SK-N-SH (cell line): Measurements from ENCODE around the gene GSG1L. TPM values are rescaled to one million over a fixed set of nuclear protein-coding genes. Genes with fewer than 3 reads are reported as not detected.

Experiments
- CTCF ChIA-PET: fragments of 300-600, 350-600 bp; formaldehyde crosslinking; extraction: SDS; loops from one replicate; lab custom pipeline; 2021; lab: Yijun Ruan, JAX
- POLR2A ChIA-PET: fragments of 350-600 bp; sonication (Branson Sonifier 250); formaldehyde crosslinking; extraction: SDS; loops from one replicate; lab custom pipeline; 2020; ENCODE audit warnings: antibody characterized with exemption, inconsistent platforms; lab: Yijun Ruan, JAX
- DNase-seq: peaks from one replicate; pipeline ENCODE4 v3.0.0; 2012
- H2AFZ ChIP-seq: fragments of 200-600 bp; sonication (generic); 2 replicates; pipeline ENCODE4 v1.8.1; 2016; ENCODE audit warnings: antibody characterized with exemption, mild to moderate bottlenecking, low read depth
- H3F3A ChIP-seq: fragments of 200-600 bp; sonication (generic); replicated peaks from 2 replicates; pipeline ENCODE3; 2016; ENCODE audit warnings: antibody characterized with exemption, mild to moderate bottlenecking; ENCODE audit not compliant: insufficient read depth
- H3K27ac ChIP-seq, 2 experiments: fragments of 200-500 bp in 1 of 2; fragments of 200-600 bp in 1 of 2; sonication (Bioruptor generic) in 1 of 2; sonication (generic), shearing (Covaris generic) in 1 of 2; 2 replicates each; pipeline versions ENCODE4 v1.5.1 to v1.6.1; 2014 to 2016; ENCODE audit warnings: low read depth in 2 of 2, inconsistent platforms in 1 of 2, low read length in 1 of 2, mild to moderate bottlenecking in 1 of 2, mixed read lengths in 1 of 2
- H3K27me3 ChIP-seq: fragments of 200-600 bp; sonication (generic), shearing (Covaris generic); 2 replicates; pipeline ENCODE4 v1.6.1; 2016; ENCODE audit warnings: mixed run types; ENCODE audit not compliant: insufficient read depth
- H3K36me3 ChIP-seq, 2 experiments: fragments of 200-500 bp in 1 of 2; fragments of 200-600 bp in 1 of 2; sonication (Bioruptor generic) in 1 of 2; sonication (generic) in 1 of 2; replicated peaks in 1 of 2; 2 replicates each; pipeline versions ENCODE3 to v1.5.1; 2014 to 2016; ENCODE audit warnings: low read length in 1 of 2, mild to moderate bottlenecking in 1 of 2; ENCODE audit not compliant: insufficient read depth in 2 of 2, control insufficient read depth in 1 of 2
- H3K4me1 ChIP-seq, 2 experiments: fragments of 200-500 bp in 1 of 2; fragments of 200-600 bp in 1 of 2; sonication (Bioruptor generic) in 1 of 2; sonication (generic), shearing (Covaris generic) in 1 of 2; 2 replicates each; pipeline versions ENCODE4 v1.5.1 to v1.6.1; 2014 to 2016; ENCODE audit warnings: low read depth in 1 of 2, low read length in 1 of 2, mixed run types in 1 of 2; ENCODE audit not compliant: insufficient read depth in 2 of 2, control insufficient read depth in 1 of 2
- H3K4me2 ChIP-seq: fragments of 200-600 bp; sonication (generic), shearing (Covaris generic); 2 replicates; pipeline ENCODE4 v1.6.1; 2017; ENCODE audit warnings: mixed run types
- H3K4me3 ChIP-seq, 2 experiments: fragments of 200-500 bp in 1 of 2; fragments of 200-600 bp in 1 of 2; sonication (Bioruptor generic) in 1 of 2; sonication (generic), shearing (Covaris generic) in 1 of 2; 2 replicates each; pipeline versions ENCODE4 v1.5.1 to v1.8.1; 2014 to 2016; ENCODE audit warnings: low read depth in 2 of 2, inconsistent platforms in 1 of 2, low read length in 1 of 2, mild to moderate bottlenecking in 1 of 2, mixed read lengths in 1 of 2, moderate library complexity in 1 of 2
- H3K79me2 ChIP-seq: fragments of 200-600 bp; sonication (generic); 2 replicates; pipeline ENCODE4 v1.8.1; 2017; ENCODE audit warnings: mild to moderate bottlenecking; ENCODE audit not compliant: insufficient read depth
- H3K9ac ChIP-seq: fragments of 200-600 bp; sonication (generic); 2 replicates; pipeline ENCODE4 v1.6.1; 2017; ENCODE audit warnings: mixed run types
- H3K9me2 ChIP-seq: fragments of 200-600 bp; sonication (generic); 2 replicates; pipeline ENCODE4 v1.6.1; 2017; ENCODE audit warnings: mixed run types
- H3K9me3 ChIP-seq: fragments of 200-600 bp; sonication (generic); 2 replicates; pipeline ENCODE4 v1.6.1; 2017; ENCODE audit warnings: mixed run types, mild to moderate bottlenecking, moderate library complexity
- H4K20me1 ChIP-seq: fragments of 200-600 bp; sonication (generic); 2 replicates; pipeline ENCODE4 v1.6.1; 2017; ENCODE audit warnings: mild to moderate bottlenecking, mixed run types; ENCODE audit not compliant: insufficient read depth
- ELF1 ChIP-seq: IDR thresholded peaks from 2 replicates; pipeline ENCODE4 v1.4.0; 2012
- EP300 ChIP-seq, 2 experiments: IDR thresholded peaks; 2 replicates each; pipeline versions ENCODE4 v1.4.0 to v1.6.1; 2012; ENCODE audit warnings: borderline replicate concordance in 1 of 2, low read depth in 1 of 2, low read length in 1 of 2
- EZH2phosphoT487 ChIP-seq: fragments of 200-600 bp; sonication (generic); IDR thresholded peaks from 2 replicates; pipeline ENCODE4 v1.6.1; 2017; ENCODE audit warnings: low read depth, mixed run types, mild to moderate bottlenecking, antibody characterized with exemption, moderate library complexity, borderline replicate concordance
- FOXJ3 ChIP-seq: sonication (generic); formaldehyde crosslinking; IDR thresholded peaks from 2 replicates; pipeline ENCODE4 v1.5.1; 2020; ENCODE audit warnings: mild to moderate bottlenecking, missing genetic modification reagents
- FOXM1 ChIP-seq: IDR thresholded peaks from 2 replicates; pipeline ENCODE4 v1.4.0; 2012; ENCODE audit warnings: low read depth, mild to moderate bottlenecking
- GABPA ChIP-seq: IDR thresholded peaks from 2 replicates; pipeline ENCODE4 v1.4.0; 2012; ENCODE audit warnings: low read depth, mild to moderate bottlenecking
- NFIC ChIP-seq: IDR thresholded peaks from 2 replicates; pipeline ENCODE4 v1.4.0; 2012; ENCODE audit warnings: borderline replicate concordance
- POLR2AphosphoS5 ChIP-seq: IDR thresholded peaks from 2 replicates; pipeline ENCODE4 v1.6.1; 2012; ENCODE audit warnings: low read depth, low read length
- RAD21 ChIP-seq: IDR thresholded peaks from 2 replicates; pipeline ENCODE4 v1.6.1; 2012; ENCODE audit warnings: mild to moderate bottlenecking, low read length
- RCOR1 ChIP-seq: fragments of 150-350 bp; IDR thresholded peaks from 2 replicates; pipeline ENCODE4 v1.6.1; 2017; ENCODE audit warnings: antibody characterized with exemption, low read length
- RFX5 ChIP-seq: IDR thresholded peaks from 2 replicates; pipeline ENCODE4 v1.6.1; 2012; ENCODE audit warnings: mild to moderate bottlenecking, improper control_type of control experiment, low read length
- SIN3A ChIP-seq: IDR thresholded peaks from 2 replicates; pipeline ENCODE4 v1.6.1; 2012; ENCODE audit warnings: low read depth, mild to moderate bottlenecking, low read length, moderate library complexity, borderline replicate concordance
- SMC3 ChIP-seq: IDR thresholded peaks from 2 replicates; pipeline ENCODE4 v1.6.1; 2012; ENCODE audit warnings: low read depth, low read length, improper control_type of control experiment
- TCF12 ChIP-seq: IDR thresholded peaks from 2 replicates; pipeline ENCODE4 v1.4.0; 2012
- TEAD4 ChIP-seq: IDR thresholded peaks from 2 replicates; pipeline ENCODE4 v1.4.0; 2012; ENCODE audit warnings: mild to moderate bottlenecking, borderline replicate concordance; ENCODE audit not compliant: insufficient read depth
- YY1 ChIP-seq: IDR thresholded peaks from 2 replicates; pipeline ENCODE4 v1.4.0; 2012; ENCODE audit warnings: low read depth, mild to moderate bottlenecking
- WGBS: methylation state at CpG from one replicate; pipeline ENCODE4 v1.1.6; 2017; ENCODE audit warnings: low lambda C conversion rate; 5-methylcytosine and 5-hydroxymethylcytosine counted together
- polyA plus RNA-seq, 3 experiments: library from polyadenylated mRNA; depleted of rRNA; stranded (reverse); fragments of >200 nt; gene quantifications; 2 replicates each; pipeline ENCODE4 v1.2.3, GENCODE V29; 2012
- TF ChIP-seq, protein P1 (sequence below): fragments of 150-350 bp; IDR thresholded peaks from 2 replicates; pipeline ENCODE4 v1.6.1; 2017; ENCODE audit warnings: antibody characterized with exemption, low read length, low read depth, borderline replicate concordance
- TF ChIP-seq, protein P2 (sequence below): IDR thresholded peaks from 2 replicates; pipeline ENCODE4 v1.6.1; 2012; ENCODE audit warnings: mild to moderate bottlenecking, low read depth, low read length, moderate library complexity
- TF ChIP-seq, protein P3 (sequence below): IDR thresholded peaks from 2 replicates; pipeline ENCODE4; 2012

The GSG1L gene
- polyA plus RNA-seq, 1 of the 3 experiments (the other 2 are of a cell fraction): not detected

DNA sequence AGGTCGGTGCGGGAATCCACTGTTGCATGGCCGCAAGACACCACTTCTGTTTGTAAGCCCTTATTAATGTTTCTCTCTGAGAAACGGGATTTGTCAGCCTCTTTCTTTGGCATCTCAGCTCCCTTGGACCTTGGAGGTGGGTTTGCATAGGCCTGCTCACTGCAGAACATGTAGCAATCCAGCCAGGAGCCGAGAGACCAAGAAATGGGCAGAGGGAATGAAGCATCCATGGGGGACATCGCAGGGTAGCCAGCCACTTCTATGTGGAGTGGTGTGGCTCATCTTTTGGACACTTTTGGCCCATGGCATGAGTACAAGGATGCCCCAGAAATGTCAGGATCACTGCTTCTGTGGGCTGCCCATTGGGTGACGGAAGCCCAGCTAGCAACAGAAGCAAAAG, 79.4 kb downstream of the GSG1L start:
- H3K9me2 ChIP-seq: no peaks in the 10 kb centered on the region
- no peak overlapping the region for H3K4me2 ChIP-seq
- WGBS: 60% methylated on average over 7 of the region's 7 CpGs
- no peak for TF ChIP-seq POLR2AphosphoS5
- TF ChIP-seq RAD21: no peak
- TF ChIP-seq SMC3: no peak
- TF ChIP-seq ELF1: no peak
- no peak for TF ChIP-seq EZH2phosphoT487
- TF ChIP-seq, protein P1, sequence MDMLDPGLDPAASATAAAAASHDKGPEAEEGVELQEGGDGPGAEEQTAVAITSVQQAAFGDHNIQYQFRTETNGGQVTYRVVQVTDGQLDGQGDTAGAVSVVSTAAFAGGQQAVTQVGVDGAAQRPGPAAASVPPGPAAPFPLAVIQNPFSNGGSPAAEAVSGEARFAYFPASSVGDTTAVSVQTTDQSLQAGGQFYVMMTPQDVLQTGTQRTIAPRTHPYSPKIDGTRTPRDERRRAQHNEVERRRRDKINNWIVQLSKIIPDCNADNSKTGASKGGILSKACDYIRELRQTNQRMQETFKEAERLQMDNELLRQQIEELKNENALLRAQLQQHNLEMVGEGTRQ: no peak
- no peak for TF ChIP-seq TEAD4
- TF ChIP-seq EP300 (IDR thresholded peaks at IDR 0.05; ENCODE audit: borderline replicate concordance in 1 of 2, low read depth in 1 of 2, low read length in 1 of 2): no peak
- TF ChIP-seq FOXM1: no peak
- TF ChIP-seq FOXJ3 (CRISPR knock-in tag): no peak
- TF ChIP-seq YY1: no peak
- TF ChIP-seq NFIC: no peak
- TF ChIP-seq TCF12: no peak
- TF ChIP-seq RFX5: no peak
- TF ChIP-seq, protein P2, sequence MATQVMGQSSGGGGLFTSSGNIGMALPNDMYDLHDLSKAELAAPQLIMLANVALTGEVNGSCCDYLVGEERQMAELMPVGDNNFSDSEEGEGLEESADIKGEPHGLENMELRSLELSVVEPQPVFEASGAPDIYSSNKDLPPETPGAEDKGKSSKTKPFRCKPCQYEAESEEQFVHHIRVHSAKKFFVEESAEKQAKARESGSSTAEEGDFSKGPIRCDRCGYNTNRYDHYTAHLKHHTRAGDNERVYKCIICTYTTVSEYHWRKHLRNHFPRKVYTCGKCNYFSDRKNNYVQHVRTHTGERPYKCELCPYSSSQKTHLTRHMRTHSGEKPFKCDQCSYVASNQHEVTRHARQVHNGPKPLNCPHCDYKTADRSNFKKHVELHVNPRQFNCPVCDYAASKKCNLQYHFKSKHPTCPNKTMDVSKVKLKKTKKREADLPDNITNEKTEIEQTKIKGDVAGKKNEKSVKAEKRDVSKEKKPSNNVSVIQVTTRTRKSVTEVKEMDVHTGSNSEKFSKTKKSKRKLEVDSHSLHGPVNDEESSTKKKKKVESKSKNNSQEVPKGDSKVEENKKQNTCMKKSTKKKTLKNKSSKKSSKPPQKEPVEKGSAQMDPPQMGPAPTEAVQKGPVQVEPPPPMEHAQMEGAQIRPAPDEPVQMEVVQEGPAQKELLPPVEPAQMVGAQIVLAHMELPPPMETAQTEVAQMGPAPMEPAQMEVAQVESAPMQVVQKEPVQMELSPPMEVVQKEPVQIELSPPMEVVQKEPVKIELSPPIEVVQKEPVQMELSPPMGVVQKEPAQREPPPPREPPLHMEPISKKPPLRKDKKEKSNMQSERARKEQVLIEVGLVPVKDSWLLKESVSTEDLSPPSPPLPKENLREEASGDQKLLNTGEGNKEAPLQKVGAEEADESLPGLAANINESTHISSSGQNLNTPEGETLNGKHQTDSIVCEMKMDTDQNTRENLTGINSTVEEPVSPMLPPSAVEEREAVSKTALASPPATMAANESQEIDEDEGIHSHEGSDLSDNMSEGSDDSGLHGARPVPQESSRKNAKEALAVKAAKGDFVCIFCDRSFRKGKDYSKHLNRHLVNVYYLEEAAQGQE: no peak
- TF ChIP-seq SIN3A: no peak
- TF ChIP-seq, protein P3, sequence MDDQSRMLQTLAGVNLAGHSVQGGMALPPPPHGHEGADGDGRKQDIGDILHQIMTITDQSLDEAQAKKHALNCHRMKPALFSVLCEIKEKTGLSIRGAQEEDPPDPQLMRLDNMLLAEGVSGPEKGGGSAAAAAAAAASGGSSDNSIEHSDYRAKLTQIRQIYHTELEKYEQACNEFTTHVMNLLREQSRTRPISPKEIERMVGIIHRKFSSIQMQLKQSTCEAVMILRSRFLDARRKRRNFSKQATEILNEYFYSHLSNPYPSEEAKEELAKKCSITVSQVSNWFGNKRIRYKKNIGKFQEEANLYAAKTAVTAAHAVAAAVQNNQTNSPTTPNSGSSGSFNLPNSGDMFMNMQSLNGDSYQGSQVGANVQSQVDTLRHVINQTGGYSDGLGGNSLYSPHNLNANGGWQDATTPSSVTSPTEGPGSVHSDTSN: no peak
- no peak for TF ChIP-seq GABPA
- no peak for TF ChIP-seq RCOR1
- H2AFZ ChIP-seq: no peak overlapping the region
- no peaks in the 10 kb centered on the region for H3K27me3 ChIP-seq
- no peaks in the 10 kb centered on the region for H3K36me3 ChIP-seq
- CTCF ChIA-PET: interaction anchor here (1.2 to 5.7 kb wide), 3 partner anchors 12 to 80 kb away, joined by 3 to 36 read pairs (median 3); partner anchors contain the start of gene GSG1L
- H3K4me1 ChIP-seq: peaks cover 0 to 5% of the 10 kb centered on the region in 2 experiments; a peak in 1 of 4 replicates
- no peak overlapping the region for H3K9ac ChIP-seq
- no peak overlapping the region for H3K27ac ChIP-seq
- H4K20me1 ChIP-seq: no peaks in the 10 kb centered on the region
- H3K4me3 ChIP-seq: no peak overlapping the region
- no peaks in the 10 kb centered on the region for H3K79me2 ChIP-seq
- no peaks in the 10 kb centered on the region for H3K9me3 ChIP-seq
- POLR2A ChIA-PET: no interaction called here
- H3F3A ChIP-seq: no peaks in the 10 kb centered on the region
- DNase-seq: no peak
